ENCODE data around the gene PLXNA2.

PLXNA2 gene

GRCh38 chr1:208055535-208055934, 188.6 kb downstream of the PLXNA2 start:
- no peak for FAIRE-seq

GRCh38 chr1:208054911-208055379, 189.2 kb downstream of the PLXNA2 start:
- FAIRE-seq = no peak

- no peak for FAIRE-seq
These were observed 189.7 kb downstream of the PLXNA2 start for GRCh38 chr1:208054485-208054884.

GRCh38 chr1:208053661-208054060, 190.5 kb downstream of the PLXNA2 start:
- no peak for FAIRE-seq

- FAIRE-seq = no peak
These were observed 191.2 kb downstream of the PLXNA2 start for GRCh38 chr1:208052926-208053407.

GRCh38 chr1:208052135-208052534, 192.0 kb downstream of the PLXNA2 start:
- no peak for FAIRE-seq

GRCh38 chr1:208051651-208052050, 192.5 kb downstream of the PLXNA2 start:
- no peak for FAIRE-seq

GRCh38 chr1:208048904-208049303, 195.3 kb downstream of the PLXNA2 start:
- no peak for FAIRE-seq

- no peak for FAIRE-seq
These were observed 196.2 kb downstream of the PLXNA2 start for GRCh38 chr1:208047975-208048374.

GRCh38 chr1:208047476-208047934, 196.7 kb downstream of the PLXNA2 start:
- no peak for FAIRE-seq

- no peak for FAIRE-seq
These were observed 198.5 kb downstream of the PLXNA2 start for GRCh38 chr1:208045463-208046260.

- no peak for FAIRE-seq
These were observed 199.4 kb downstream of the PLXNA2 start for GRCh38 chr1:208044589-208045462.

- FAIRE-seq = no peak
These were observed 200.4 kb downstream of the PLXNA2 start for GRCh38 chr1:208043691-208044181.

GRCh38 chr1:208042868-208043267, 201.3 kb downstream of the PLXNA2 start:
- FAIRE-seq = no peak

GRCh38 chr1:208042041-208042615, 202.1 kb downstream of the PLXNA2 start:
- no peak for FAIRE-seq

- FAIRE-seq = no peak
These were observed 202.7 kb downstream of the PLXNA2 start for GRCh38 chr1:208041505-208041904.

- FAIRE-seq = no peak
These were observed 203.3 kb downstream of the PLXNA2 start for GRCh38 chr1:208040821-208041297.

- FAIRE-seq = no peak
These were observed 204.4 kb downstream of the PLXNA2 start for GRCh38 chr1:208039536-208040332.

GRCh38 chr1:208038303-208038702, 205.9 kb downstream of the PLXNA2 start:
- FAIRE-seq = no peak

- no peak for FAIRE-seq
These were observed 207.0 kb downstream of the PLXNA2 start for GRCh38 chr1:208036918-208037766.

Data from TTC549 (cell line).